Erythroblast (primary cell): ENCODE data around the gene GRIK1.

Experiments used
- GATA1 ChIP-seq: IDR thresholded peaks from 2 replicates; pipeline ENCODE4 v1.6.1; 2011; ENCODE audit warnings: low read depth, mild to moderate bottlenecking, control low read depth, low read length, moderate library complexity
- POLR2A ChIP-seq: IDR thresholded peaks from 2 replicates; pipeline ENCODE4 v1.6.1; 2011; ENCODE audit warnings: mild to moderate bottlenecking, low read length

DNA sequence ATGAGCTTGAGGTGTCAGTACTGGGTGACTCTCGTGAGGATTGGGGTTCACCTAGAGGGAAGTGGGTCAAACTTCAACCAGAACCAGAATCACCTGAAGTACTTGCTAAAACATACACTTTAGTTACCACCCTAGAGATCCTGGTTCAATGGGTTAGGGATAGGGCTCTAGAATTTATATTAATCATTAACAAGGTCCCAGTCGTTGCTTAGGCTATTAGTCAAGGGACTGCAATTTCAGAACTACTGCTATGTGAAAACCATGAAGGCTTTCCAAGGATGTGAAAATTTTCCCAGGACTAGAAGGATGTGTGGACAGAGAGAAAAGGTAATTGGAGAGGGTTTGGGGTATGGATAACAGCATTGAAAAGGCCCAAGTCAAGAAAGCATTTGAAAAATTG, 162.6 kb downstream of the GRIK1 start:
- TF ChIP-seq POLR2A (no peak), GATA1 (no peak)
